ENCODE data around the gene FTSJ1. TPM values are rescaled to one million over a fixed set of nuclear protein-coding genes. Genes with fewer than 3 reads are reported as not detected.
A peak's percentile ranks its signal among the peaks of the same experiment; 100 is the strongest.

Gene FTSJ1
- total and polyA plus RNA-seq, 2 of the 4 experiments (the other 2 are of a cell fraction), result 50.8 to 59.9 TPM

GRCh38 chrX:48493890-48494364 lies 17.9 kb downstream of the FTSJ1 start:
- no peak overlapping the region for H2BK120ac ChIP-seq (ENCODE audit: low read depth, low read length)
- dilution Hi-C loops (cut with HindIII; ENCODE audit: low sequenced_read_pairs, unreplicated experiment) (no loop called here), intact Hi-C loops (cut with micrococcal nuclease) (loop anchor here (2.0 to 5.0 kb wide), 3 partner anchors 411 to 657 kb away; partner anchors contain the start of gene ZNF81), in situ Hi-C loops (cut with MboI; ENCODE audit: low sequenced_read_pairs) (loop anchor here (10.0 kb wide), 1 partner anchor 409 kb away; no protein-coding TSS in a partner anchor)
- peak; percentile 38 for DNase-seq
- POLR2A ChIA-PET (ENCODE audit: unreplicated experiment), result no interaction called here
- BruUV-seq (replicated peaks), result no TSS peak
- peak overlapping the region; percentile 6 for H2AFZ ChIP-seq (replicated peaks; ENCODE audit: low read length, poor library complexity)
- no peak overlapping the region for H4K8ac ChIP-seq (ENCODE audit: low read depth in 2 of 2, low read length in 2 of 2)
- TF ChIP-seq POLR2A (IDR thresholded peaks at IDR 0.05; ENCODE audit: low read depth, low read length), result no peak
- TF ChIP-seq USF2 (IDR thresholded peaks at IDR 0.05; ENCODE audit: low read depth, low read length), result no peak
- TF ChIP-seq CHD1 (IDR thresholded peaks at IDR 0.05; ENCODE audit: low read depth, low read length), result no peak
- TF ChIP-seq BHLHE40 (IDR thresholded peaks at IDR 0.05; ENCODE audit: low read depth, low read length), result no peak
- no peak for TF ChIP-seq MXI1 (IDR thresholded peaks at IDR 0.05; ENCODE audit: borderline replicate concordance, low read depth, low read length)
- peak; percentile 52 for TF ChIP-seq CTCF (conservative IDR thresholded peaks at IDR 0.05; ENCODE audit: low read depth, low read length)
- peak; percentile 59 for TF ChIP-seq RAD21 (IDR thresholded peaks at IDR 0.05; ENCODE audit: low read length)
- TF ChIP-seq NFE2L2 (IDR thresholded peaks at IDR 0.05; ENCODE audit: low read depth, low read length), result no peak
- no peak for TF ChIP-seq MAFK (IDR thresholded peaks at IDR 0.05; ENCODE audit: low read depth, low read length)
- no peak for TF ChIP-seq ELK1 (IDR thresholded peaks at IDR 0.05; ENCODE audit: borderline replicate concordance, low read depth, low read length)
- TF ChIP-seq CEBPB (IDR thresholded peaks at IDR 0.05; ENCODE audit: low read depth, low read length), result no peak
- no peak for TF ChIP-seq RFX5 (IDR thresholded peaks at IDR 0.05; ENCODE audit: low read depth, low read length)
- no peak for TF ChIP-seq MAZ (IDR thresholded peaks at IDR 0.05; ENCODE audit: borderline replicate concordance, low read depth, low read length)
- no peak for TF ChIP-seq FOS (IDR thresholded peaks at IDR 0.05; ENCODE audit: low read depth, low read length)
- no peak for TF ChIP-seq RCOR1 (IDR thresholded peaks at IDR 0.05; ENCODE audit: insufficient replicate concordance, low read length)
- TF ChIP-seq SMC3 (IDR thresholded peaks at IDR 0.05; ENCODE audit: low read depth, low read length), result peak; percentile 37; the same call in 1 of the 2 replicates
- H3K9me1 ChIP-seq (ENCODE audit: insufficient read depth, low read length), result peaks cover 13% of the 10 kb centered on the region
- no peak overlapping the region for H3K9ac ChIP-seq (ENCODE audit: low read depth, low read length)
- H4K5ac ChIP-seq (ENCODE audit: low read depth, low read length), result no peak overlapping the region
- H2BK15ac ChIP-seq (ENCODE audit: low read depth, low read length), result no peak overlapping the region
- H3K79me1 ChIP-seq (ENCODE audit: low read depth in 1 of 2, low read length in 2 of 2), result no peaks in the 10 kb centered on the region
- H3K36me3 ChIP-seq (ENCODE audit: control insufficient read depth, insufficient read depth, low read length), result no peaks in the 10 kb centered on the region
- no peak overlapping the region for H2BK5ac ChIP-seq (ENCODE audit: low read depth, low read length, poor library complexity, severe bottlenecking)
- H3K14ac ChIP-seq (replicated peaks; ENCODE audit: low read depth, low read length), result no peak overlapping the region
- WGBS, 2 experiments (ENCODE audit: extremely low coverage in 2 of 2, insufficient read length in 1 of 2), result 18% methylated on average over 6 of the region's 10 CpGs; no CpG with 5 or more reads in 1 of the 2 experiments
- CTCF ChIA-PET, result interaction anchor here (0.6 to 1.1 kb wide), 3 partner anchors 14 to 38 kb away, joined by 3 to 4 read pairs (median 4); no protein-coding TSS in a partner anchor
- H3K4ac ChIP-seq (ENCODE audit: low read depth, low read length), result no peak overlapping the region
- H3K27ac ChIP-seq (ENCODE audit: insufficient read depth, low read length), result no peak overlapping the region
- no peaks in the 10 kb centered on the region; the same call in 1 of the 2 replicates for H3K9me3 ChIP-seq (ENCODE audit: control insufficient read depth, insufficient read depth, low read length)
- H3K23ac ChIP-seq (ENCODE audit: low read depth, low read length), result no peak overlapping the region
- H3K56ac ChIP-seq (ENCODE audit: extremely low read depth, insufficient read depth, low read length), result no peak overlapping the region
- peak; percentile 55 for ATAC-seq (ENCODE audit: low read depth)
- no peak overlapping the region for H3K18ac ChIP-seq (ENCODE audit: low read depth, low read length)
- H2AK5ac ChIP-seq (ENCODE audit: low read depth, low read length), result no peak overlapping the region
- H2BK20ac ChIP-seq (ENCODE audit: low read depth, low read length), result no peak overlapping the region
- no peak overlapping the region for H3K4me2 ChIP-seq (ENCODE audit: low read depth, low read length)
- no peaks in the 10 kb centered on the region for H4K20me1 ChIP-seq (ENCODE audit: insufficient read depth, low read length)
- H2AK9ac ChIP-seq (replicated peaks; ENCODE audit: low read depth, low read length, poor library complexity), result no peak overlapping the region
- H4K91ac ChIP-seq (ENCODE audit: insufficient read depth, low read depth, low read length), result no peak overlapping the region
- no peaks in the 10 kb centered on the region for H3K27me3 ChIP-seq (ENCODE audit: control insufficient read depth, insufficient read depth, low read length)
- H3K4me3 ChIP-seq (ENCODE audit: insufficient read depth, low read depth, low read length), result no peak overlapping the region
- peaks cover 6% of the 10 kb centered on the region for H3K4me1 ChIP-seq (ENCODE audit: control insufficient read depth, insufficient read depth, low read length)
